ENCODE results near the gene PEX13.

PEX13 gene

GRCh38 chr2:61091485-61091884, 74.0 kb downstream of the PEX13 start:
- TF ChIP-seq GATA3 (IDR thresholded peaks at IDR 0.05; ENCODE audit: low read depth, low read length), result no peak
- TF ChIP-seq GATA2 (IDR thresholded peaks at IDR 0.05; ENCODE audit: low read depth, low read length), result no peak

GRCh38 chr2:61096438-61096837, 78.9 kb downstream of the PEX13 start:
- no peak for TF ChIP-seq GATA3 (IDR thresholded peaks at IDR 0.05; ENCODE audit: low read depth, low read length)
- no peak for TF ChIP-seq GATA2 (IDR thresholded peaks at IDR 0.05; ENCODE audit: low read depth, low read length)

GRCh38 chr2:61100801-61101200, 83.3 kb downstream of the PEX13 start:
- TF ChIP-seq GATA2 (IDR thresholded peaks at IDR 0.05; ENCODE audit: low read depth, low read length) (no peak), GATA3 (IDR thresholded peaks at IDR 0.05; ENCODE audit: low read depth, low read length) (no peak)

Measured in SH-SY5Y (cell line).